ENCODE results near the gene LYZL6.
A peak's percentile ranks its signal among the peaks of the same experiment; 100 is the strongest.

LYZL6 gene

GRCh38 chr17:35943537-35943936, at the start of gene LYZL6:
LYZL6 (minus strand) TSS chr17:35943713; CDS start chr17:35939356, 4,357 bp downstream.
- no peak for DNase-seq

GRCh38 chr17:35991075-35991474, 47.6 kb upstream of the LYZL6 start:
- no peak for DNase-seq

GRCh38 chr17:35988164-35988563, 44.7 kb upstream of the LYZL6 start:
- DNase-seq, result no peak

- DNase-seq, result no peak
Measured at GRCh38 chr17:35986643-35987042, 43.1 kb upstream of the LYZL6 start, which contains the start of gene CCL14. CCL14 (minus strand) TSS chr17:35986729; CDS start chr17:35986649, 80 bp downstream.

- no peak for DNase-seq
Measured at GRCh38 chr17:35984140-35984539, 40.6 kb upstream of the LYZL6 start.

GRCh38 chr17:35982409-35983191, 39.1 kb upstream of the LYZL6 start:
- no peak for DNase-seq

GRCh38 chr17:35981908-35982330, 38.4 kb upstream of the LYZL6 start:
- DNase-seq, result no peak

GRCh38 chr17:35981246-35981645, 37.7 kb upstream of the LYZL6 start, which contains the start of gene CCL16:
CCL16 (minus strand) TSS chr17:35981497; CDS start chr17:35981420, 77 bp downstream.
- DNase-seq, result no peak

- DNase-seq, result no peak
Measured at GRCh38 chr17:35978346-35978745, 34.8 kb upstream of the LYZL6 start.

GRCh38 chr17:35977509-35977908, 34.0 kb upstream of the LYZL6 start:
- DNase-seq, result no peak

- DNase-seq, result no peak
Measured at GRCh38 chr17:35973333-35974260, 30.1 kb upstream of the LYZL6 start.

GRCh38 chr17:35972945-35973332, 29.4 kb upstream of the LYZL6 start:
- DNase-seq, result no peak

GRCh38 chr17:35972535-35972934, 29.0 kb upstream of the LYZL6 start:
- DNase-seq, result no peak

GRCh38 chr17:35972066-35972465, 28.6 kb upstream of the LYZL6 start:
- DNase-seq, result no peak

GRCh38 chr17:35969558-35970380, 26.3 kb upstream of the LYZL6 start:
- peak; percentile 16 for DNase-seq

GRCh38 chr17:35968520-35969054, 25.1 kb upstream of the LYZL6 start:
- DNase-seq, result no peak

GRCh38 chr17:35965272-35965671, 21.8 kb upstream of the LYZL6 start:
- no peak for DNase-seq

GRCh38 chr17:35963663-35964062, 20.1 kb upstream of the LYZL6 start:
- no peak for DNase-seq

GRCh38 chr17:35953720-35954119, 10.2 kb upstream of the LYZL6 start:
- DNase-seq, result no peak

GRCh38 chr17:35949401-35949800, 5.9 kb upstream of the LYZL6 start:
- DNase-seq, result no peak

GRCh38 chr17:35948092-35948491, 4.6 kb upstream of the LYZL6 start:
- DNase-seq, result no peak

GRCh38 chr17:35947156-35947585, 3.7 kb upstream of the LYZL6 start:
- DNase-seq, result no peak
